Measurements from ENCODE around the gene DNAI1.
"Not testable (repeated sequence)": the region's sequence is repeated elsewhere in the genome, so short reads cannot be mapped to it uniquely, and the experiment has no call there.

The DNAI1 gene

DNA sequence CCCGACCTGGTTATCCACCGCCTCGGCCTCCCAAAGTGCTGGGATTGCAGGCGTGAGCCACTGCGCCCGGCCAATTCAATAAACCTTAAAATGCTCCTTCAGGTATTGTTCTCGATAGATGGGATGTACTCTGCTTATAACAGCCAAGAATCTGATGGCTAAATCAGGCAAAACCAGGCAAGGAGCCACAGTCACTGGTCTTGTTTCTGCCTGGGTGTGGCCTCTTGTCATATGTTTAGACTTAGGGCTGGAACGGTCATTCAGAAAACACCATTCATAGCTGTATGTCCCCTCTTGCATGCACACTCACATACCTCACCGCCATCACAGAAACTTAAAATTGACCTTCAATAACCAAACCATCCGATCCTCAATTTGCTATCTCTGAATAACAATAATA lies 8.0 kb upstream of the DNAI1 start:
- DNase-seq (ENCODE audit: low spot score) (no peak), FAIRE-seq (no peak)

DNA sequence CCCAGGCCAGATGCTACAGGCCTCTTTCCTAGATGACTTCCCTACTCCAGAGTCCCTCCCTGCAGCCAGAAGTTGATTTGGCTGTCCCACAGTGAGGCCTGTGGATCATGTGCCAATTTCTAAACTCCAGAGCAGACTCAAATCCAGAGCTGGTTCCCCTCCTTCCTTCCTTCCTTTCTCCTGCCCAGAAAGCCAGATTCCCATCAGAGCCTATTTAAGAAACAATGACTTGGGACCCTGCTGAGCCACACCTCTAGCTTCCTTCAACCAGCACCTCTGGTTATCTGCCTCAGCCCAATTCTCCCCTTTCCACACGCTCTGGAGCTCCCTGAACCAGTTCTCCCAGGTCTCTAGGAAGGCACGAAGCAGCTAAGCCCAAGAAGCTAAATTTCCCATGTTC lies 7.5 kb upstream of the DNAI1 start:
- FAIRE-seq (no peak), DNase-seq (ENCODE audit: low spot score) (no peak)

DNA sequence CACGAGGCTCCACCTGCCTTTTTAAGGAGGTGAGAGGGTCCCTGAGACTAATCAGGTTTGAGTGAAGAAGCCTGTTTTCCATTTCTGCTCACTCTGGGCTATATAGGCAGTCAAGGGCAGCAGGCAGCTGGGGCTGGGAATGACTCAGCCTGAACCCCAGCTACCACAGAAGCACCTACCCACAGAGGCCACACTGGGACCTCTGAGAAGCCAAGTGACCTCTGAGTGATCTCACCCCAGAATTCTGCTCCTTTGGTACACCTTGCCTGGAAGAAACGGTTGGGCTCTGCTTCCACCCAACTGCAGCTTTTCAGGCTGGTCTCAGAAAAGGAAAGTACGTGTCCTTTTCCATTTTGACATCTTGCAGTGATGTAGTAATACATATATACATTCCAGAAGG lies 7.1 kb upstream of the DNAI1 start:
- no peak for DNase-seq (ENCODE audit: low spot score)
- no peak for FAIRE-seq

DNA sequence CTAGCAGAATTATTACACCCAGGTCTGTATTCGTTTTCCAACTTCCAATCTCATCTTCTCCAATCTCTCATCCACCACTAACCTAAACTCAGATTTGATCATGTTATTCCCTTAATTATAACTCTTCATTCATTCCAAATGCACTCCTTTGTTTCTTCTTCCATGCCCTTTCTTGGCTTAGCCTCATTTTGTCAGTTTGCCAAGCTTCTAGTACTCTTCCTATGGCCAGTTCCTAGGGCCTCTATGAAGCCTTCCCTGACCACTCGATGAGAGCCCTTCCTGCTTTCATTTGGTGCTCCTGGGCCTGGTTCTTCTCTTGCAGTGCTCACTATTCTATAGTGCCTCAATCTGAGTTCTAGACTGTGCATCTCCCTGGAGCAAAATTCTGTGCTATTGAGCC lies 6.0 kb upstream of the DNAI1 start:
- FAIRE-seq (no peak), DNase-seq (ENCODE audit: low spot score) (no peak)

DNA sequence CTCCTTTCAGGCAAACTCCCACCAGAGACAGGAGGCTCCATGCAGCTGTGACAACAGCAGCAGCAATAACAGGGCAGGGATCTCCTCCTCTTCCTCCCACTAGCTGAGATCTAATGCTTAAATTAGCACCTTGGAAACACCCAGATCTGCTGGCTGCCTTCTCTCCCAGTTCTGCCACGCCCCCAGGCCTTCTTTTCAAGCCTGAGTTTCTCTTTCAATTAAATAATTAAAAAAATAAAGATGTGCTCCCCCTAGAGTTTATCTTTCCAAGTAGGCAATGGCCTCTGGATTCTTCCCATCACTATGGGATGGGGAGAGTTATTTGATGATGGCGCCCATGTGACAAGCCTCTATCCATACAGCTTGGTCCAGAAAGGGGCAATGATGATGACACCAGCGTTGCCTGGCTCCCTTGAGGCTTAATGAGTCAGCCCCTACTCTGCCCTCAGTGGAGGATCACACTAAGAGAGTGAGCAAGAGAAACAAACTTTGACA lies 4.0 kb upstream of the DNAI1 start:
- FAIRE-seq (no peak), DNase-seq (ENCODE audit: low spot score) (peak; percentile 35)

DNA sequence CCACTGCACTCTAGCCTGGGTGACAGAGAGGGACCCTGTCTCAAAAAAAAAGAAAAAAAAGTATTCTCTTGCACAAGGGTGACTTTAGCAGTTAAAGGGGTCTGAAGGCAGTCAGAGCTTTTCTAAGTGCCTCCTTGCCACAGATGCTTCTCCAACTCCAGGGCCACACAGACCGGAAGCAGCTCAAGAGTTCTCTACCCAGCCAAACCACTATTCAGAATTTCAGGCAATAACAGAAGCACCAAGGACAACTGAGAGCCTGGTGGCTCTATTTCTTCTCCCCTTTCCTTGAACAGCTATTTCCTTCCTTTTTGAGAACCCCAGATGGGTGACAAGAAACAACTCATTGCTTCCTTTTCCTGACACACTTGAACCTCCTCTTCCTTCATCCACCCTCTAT lies 2.5 kb upstream of the DNAI1 start:
- no peak for FAIRE-seq
- DNase-seq (ENCODE audit: low spot score) = no peak

DNA sequence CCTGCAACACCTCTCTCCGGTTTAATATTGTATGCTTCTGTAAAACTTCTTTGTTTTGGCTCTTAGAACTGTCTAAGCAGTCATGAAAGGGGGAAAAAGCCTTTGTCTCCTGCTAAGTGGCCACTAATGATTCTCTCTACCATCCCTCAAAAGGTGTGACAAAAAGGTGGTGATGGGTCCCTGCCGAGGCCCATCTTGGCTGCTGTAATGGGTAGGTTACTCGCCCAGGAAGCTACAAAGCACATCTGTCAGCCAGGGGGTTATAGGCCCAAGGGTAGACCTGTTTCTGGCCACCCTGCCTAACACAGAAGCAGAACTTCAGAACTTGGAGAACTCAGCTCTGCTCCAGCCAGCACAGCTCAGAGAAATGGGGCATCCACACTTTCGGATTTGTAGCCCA lies 1.9 kb upstream of the DNAI1 start:
- FAIRE-seq (no peak), DNase-seq (ENCODE audit: low spot score) (no peak)

DNA sequence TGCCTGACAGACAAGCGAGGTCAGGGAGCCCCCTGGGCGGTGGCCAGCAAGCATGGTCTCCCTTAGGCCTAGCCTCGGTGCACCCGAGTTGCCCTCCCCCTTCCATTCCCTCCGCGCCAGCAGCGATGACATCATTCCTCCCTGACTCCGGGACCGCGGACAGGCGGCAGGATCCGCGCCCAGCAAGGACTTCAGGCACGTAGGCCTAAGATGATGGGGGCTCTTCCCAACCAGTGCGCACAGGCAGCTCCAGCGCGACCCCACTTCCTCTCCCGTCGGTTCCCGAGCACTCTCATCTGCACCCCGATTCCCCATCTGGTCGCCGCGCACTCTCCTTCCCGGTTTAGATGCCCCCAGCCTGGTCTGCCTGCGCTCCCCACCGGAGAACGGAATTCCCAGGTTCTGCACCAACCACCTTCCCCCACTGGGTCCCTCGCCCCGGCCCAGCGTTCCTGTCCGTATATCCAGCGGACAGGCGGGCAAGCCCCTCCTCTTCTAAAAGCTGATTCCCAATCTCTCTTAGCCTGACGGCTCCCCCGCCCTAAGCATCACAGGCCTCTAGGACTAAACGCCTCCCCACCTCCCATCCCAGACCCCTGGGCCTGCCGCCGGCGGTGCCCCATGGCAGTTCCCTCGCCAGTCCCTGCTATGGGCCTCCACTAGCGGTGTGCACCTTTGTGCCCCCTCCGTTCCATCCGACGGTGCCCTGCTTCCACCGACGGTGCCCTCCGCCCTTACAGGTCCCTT lies 1.2 kb upstream of the DNAI1 start:
- DNase-seq (ENCODE audit: low spot score) (peak; percentile 83), FAIRE-seq (peak; percentile 74)

DNA sequence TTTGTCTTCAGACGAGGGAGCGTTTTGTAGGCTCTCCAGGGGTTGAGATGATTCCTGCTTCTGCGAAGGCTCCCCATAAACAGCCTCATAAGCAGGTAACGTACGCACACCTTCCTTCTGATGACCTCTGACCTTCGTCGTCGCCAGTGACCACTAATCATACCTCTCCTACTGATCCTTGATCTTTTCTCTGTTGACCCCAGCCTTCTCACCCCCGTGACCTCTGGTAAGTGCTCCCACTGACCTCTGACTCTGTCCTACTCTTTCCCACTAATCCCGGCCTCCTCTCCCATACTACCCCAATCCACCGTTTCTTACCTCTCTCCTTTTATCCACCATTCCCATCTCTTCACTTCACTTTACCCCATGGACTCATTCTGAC lies 345 bp downstream of the DNAI1 start:
- no peak for FAIRE-seq
- DNase-seq (ENCODE audit: low spot score) = no peak

DNA sequence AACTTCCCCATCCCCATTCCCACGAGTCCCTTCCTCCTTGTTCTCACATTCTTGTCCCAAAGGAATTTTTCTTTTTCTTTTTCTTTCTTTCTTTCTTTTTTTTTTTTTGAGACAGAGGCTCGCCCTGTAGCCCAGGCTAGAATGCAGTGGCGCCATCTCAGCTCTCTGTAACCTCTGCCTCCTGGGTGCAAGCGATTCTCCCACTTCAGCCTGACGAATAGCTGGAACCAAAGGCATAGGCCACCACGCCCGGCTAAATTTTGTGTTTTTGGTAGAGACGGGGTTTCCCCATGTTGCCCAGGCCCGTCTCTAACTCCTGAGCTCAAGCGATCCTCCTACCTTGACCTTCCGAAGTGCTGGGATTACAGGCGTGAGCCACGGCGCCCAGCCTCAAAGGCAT lies 751 bp downstream of the DNAI1 start:
- no peak for FAIRE-seq

DNA sequence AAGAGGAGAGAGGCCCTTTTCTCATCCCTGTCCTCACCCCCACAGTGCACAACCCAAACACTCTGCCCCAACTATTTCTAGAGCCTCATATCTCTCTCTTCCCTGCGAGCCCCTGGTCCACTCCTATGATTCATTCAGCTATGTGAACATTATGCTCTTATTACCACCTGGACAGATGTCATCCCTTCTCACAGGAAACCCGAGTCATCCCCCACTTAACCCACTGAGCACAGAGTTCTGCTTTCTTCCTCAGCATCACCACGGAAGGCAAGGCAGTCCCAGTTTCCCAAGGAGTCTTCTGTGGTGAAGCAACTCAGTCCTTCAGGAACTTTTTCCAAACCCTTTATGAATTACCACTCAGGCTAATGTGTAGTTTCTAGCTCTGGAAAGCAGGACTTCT lies 1.3 kb downstream of the DNAI1 start:
- FAIRE-seq = no peak
- no peak for DNase-seq (ENCODE audit: low spot score)

More for the DNA sequence above, 751 bp downstream of the DNAI1 start:
- DNase-seq (ENCODE audit: low spot score) = no peak

DNA sequence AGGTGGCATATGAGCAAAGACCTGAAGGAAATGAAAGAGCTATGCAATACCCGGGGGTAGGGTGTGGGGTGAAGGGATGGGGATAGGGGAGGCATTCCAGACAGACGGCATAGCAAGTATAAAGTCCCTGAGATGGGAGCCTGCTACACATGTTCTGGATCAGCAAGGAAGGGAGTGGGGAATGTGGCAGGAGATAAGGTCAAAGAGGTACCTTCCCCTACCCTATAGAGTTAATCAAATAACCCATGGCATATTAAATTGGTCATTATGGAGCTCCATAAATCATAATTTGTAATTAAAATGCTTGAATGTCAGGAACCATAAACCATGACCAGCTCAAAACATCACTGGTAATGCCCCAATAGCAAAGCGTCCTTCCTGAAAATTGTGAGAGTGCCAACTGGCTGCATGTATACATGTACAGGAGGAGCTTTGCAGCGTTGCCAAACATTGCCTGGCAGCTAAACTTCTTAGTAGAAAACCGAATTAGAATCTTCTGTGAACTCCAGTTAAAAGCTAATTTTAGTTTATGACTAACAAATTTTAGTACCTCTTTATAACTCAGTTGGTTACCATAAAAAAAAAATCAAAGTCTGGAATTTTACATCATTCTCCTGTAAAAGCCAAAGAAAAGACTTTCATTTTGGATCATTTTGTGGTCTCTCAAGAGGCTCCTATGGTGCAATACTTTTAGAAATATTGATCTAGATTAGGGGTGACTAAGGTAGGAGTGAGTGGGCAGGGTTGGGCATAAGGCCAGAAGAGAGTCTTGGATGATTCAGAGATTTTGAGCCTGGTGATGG lies 4.7 kb downstream of the DNAI1 start:
- FAIRE-seq (no peak), DNase-seq (ENCODE audit: low spot score) (peak; percentile 66)

DNA sequence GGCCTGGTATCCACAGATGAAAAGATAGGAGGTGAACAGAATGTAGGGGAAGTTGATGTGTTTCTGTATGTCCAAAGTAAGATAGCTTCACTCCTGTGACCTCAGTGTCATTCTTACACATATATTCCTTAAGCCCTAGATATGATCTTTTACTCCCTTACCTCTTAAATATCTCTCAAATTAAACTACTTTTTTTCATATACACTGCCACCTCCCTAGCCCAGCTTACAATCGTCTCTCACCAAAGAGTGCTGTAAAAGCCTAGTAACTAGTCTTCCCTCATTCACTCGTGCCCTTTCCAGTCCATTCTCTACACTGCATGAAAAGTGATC lies 5.3 kb downstream of the DNAI1 start:
- FAIRE-seq = no peak
- DNase-seq (ENCODE audit: low spot score) = no peak

DNA sequence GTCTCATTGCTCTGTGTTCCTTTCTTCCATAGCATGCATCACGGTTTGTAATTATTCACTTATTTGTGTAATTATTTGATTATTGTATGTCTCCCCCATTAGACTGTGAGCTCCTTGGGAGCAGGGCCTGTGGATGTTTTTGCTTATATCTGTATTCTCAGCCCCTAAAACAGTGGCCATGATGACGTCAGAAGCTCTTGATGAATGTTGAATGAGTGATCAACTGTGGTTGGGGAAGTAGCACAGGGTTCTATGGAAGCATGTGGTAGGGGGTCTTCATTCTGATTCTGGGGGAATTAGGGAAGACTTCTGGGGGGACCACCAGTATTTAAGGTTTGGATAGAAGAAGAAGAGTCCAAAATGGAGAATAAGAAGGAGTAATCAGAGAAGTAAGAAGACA lies 6.0 kb downstream of the DNAI1 start:
- DNase-seq (ENCODE audit: low spot score) (no peak), FAIRE-seq (no peak)

DNA sequence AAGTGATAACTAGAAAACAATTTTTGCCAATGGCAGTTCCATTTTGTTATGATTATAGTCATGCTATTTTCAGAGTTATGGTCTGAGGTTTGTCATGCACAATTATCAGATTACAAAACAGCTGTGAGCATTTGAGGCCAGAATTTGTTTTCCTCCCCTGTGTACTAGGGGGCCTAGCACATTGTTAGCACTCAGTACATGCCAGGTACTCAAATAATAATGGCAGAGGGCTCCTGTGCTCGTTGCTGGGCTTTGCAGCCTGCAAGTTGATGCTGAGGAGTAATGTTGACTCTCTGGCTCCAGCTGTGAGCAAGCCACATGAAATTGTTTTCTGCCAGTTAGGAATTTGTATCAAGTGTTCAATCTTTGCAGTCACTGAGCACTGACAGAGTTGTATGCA lies 6.9 kb downstream of the DNAI1 start:
- no peak for DNase-seq (ENCODE audit: low spot score)
- peak; percentile 46 for FAIRE-seq

DNA sequence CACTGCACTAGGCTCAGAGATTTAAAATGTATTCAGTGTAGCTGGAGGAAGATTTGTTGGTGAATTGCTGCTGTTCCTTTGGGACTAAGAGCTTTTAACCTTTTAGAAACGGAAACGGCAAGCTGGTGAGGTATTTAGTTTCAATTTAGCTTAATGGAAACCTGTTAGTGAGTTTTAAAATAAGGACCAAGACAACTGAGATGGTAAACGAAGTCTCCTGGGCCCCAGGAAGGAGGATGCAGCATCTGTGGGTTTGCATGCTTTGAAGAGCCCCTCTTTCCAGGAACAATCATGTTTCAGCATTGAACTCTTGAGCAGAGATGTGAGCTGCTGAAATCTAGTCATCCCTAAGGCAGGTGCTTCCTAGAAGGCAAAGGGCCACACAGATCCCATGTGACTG lies 16.5 kb downstream of the DNAI1 start:
- FAIRE-seq (no peak), DNase-seq (ENCODE audit: low spot score) (no peak)

DNA sequence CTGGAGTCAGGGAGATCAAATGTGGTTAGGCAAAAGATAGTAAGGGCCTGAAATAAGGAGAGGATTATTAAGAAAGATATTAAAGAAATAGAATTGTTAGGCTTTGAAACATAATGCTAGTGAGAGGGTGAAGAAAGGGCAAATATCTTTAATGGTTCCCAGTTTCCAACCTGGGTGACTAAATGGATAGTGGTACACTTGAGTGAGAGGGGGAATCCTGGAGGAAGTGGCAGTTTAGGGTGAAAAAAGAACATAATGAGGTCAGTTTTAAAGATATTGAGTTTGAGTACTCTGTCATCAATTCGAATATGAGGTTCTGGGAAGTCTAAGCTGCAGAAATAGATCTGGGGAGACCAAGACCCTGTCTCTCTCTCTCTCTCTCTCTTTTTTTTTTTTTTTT lies 18.9 kb downstream of the DNAI1 start:
- DNase-seq (ENCODE audit: low spot score) (no peak), FAIRE-seq (no peak)

DNA sequence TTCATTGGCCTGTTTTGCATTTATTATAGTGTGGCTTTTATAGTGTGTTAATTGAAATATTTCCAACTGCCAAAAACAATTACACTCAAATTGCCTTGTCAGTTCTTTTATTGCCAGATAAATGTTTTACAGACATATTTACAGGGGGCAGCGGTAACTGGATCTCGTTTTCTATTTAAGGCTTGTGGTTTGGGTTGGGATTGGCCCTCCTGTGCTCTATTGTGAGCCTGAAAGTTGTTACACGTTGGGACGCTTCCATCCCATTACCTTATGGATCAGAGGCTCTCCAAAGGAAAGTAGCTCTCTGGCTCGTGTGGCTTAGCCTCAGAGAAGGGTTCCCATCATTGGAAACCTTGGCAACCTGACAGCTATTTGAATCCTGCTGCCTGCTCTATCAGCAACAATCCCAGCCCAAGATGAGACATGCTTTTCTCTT lies 20.8 kb downstream of the DNAI1 start:
- FAIRE-seq (no peak), DNase-seq (ENCODE audit: low spot score) (no peak)

DNA sequence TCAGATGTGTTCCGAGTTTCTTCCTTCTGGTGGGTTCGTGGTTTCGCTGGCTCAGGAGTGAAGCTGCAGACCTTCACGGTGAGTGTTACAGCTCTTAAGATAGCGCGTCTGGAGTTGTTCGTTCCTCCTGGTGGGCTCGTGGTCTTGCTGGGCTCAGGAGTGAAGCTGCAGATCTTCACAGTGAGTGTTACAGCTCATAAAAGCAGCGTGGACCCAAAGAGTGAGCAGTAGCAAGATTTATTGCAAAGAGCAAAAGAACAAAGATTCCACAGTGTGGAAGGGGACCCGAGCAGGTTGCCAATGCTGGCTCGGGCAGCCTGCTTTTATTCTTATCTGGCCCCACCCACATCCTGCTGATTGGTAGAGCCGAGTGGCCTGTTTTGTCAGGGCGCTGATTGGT lies 23.0 kb downstream of the DNAI1 start:
- not testable (repeated sequence) for FAIRE-seq

DNA sequence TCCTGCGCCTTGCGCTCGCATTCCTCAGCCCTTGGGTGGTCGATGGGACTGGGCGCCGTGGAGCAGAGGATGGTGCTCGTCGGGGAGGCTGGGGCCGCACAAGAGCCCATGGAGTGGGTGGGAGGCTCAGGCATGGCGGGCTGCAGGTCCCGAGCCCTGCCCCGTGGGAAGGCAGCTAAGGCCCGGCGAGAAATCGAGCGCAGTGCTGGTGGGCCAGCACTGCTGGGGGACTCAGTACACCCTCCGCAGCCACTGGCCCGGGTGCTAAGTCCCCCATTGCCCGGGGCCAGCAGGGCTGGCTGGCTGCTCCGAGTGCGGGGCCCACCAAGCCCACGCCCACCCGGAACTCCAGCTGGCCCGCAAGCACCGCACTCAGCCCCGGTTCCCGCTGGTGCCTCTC lies 24.1 kb downstream of the DNAI1 start:
- DNase-seq (ENCODE audit: low spot score); FAIRE-seq: not testable (repeated sequence)

More for the DNA sequence above, 23.0 kb downstream of the DNAI1 start:
- not testable (repeated sequence) for DNase-seq (ENCODE audit: low spot score)

DNA sequence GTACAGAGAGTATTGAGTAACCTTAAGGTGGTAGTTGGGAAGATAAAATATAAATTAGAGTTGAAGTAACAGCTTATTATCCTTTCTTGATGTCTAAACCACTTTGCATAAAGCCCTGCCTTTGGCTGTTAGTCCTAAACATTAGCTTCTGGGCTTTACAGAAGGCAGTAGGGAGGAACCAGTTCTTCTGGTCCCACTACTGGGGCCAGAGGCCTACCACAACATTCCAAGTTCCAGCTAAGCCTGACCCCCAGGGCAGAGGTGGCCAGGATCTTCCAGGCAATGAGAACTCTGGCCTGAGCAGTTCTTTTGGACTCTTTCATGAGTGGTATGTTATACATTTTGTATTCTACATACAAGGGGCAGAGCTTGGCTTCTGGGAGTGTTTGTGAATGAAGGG lies 26.1 kb downstream of the DNAI1 start:
- FAIRE-seq (no peak), DNase-seq (ENCODE audit: low spot score) (no peak)

DNA sequence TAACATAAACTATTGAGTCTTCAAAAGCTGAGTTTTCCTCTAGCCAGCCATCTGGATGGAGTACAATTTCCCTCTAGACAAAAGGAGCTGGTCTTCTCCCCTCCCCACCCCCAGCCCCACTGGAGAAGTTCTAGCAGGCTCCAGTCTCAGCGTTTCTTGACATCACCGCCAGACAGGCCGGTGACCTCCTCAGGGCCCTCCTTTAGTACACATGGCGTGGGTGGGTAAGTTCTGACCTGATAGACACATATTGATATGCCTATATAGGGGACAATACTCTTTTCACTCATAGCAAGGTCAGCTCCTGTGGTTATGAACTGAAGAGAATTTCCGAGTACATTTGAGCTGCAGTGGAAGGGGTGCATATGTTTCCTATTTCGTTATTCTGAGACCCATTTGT lies 27.2 kb downstream of the DNAI1 start:
- FAIRE-seq = no peak
- no peak for DNase-seq (ENCODE audit: low spot score)

DNA sequence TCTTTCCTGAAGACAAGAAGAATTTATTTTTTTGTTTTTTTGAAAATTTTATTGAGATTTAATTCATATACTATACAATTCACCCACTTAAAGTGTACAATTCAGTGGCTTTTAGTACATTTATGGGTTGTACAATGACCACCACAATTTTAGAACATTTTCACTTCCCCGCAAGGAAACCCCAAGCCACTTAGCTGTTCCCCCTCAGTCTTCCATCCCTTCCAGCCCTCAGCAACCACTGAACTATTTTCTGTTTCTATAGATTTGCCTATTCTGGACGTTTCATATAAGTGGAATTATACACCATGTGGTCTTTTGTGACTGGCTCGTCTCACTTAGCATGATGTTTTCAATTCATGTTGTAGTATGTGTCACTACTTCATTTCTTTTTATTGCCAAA lies 28.0 kb downstream of the DNAI1 start:
- no peak for DNase-seq (ENCODE audit: low spot score)
- no peak for FAIRE-seq

Measured in urothelium cell line (cell line).